IPS DF 4.7 (cell line): ENCODE measurements around the gene GPC6.

Source experiments
- DNase-seq: peaks from one replicate; pipeline ENCODE4 v3.0.0-alpha.2; 2013; ENCODE audit warnings: low spot score; ENCODE audit errors: extremely low read depth

GPC6 gene

DNA sequence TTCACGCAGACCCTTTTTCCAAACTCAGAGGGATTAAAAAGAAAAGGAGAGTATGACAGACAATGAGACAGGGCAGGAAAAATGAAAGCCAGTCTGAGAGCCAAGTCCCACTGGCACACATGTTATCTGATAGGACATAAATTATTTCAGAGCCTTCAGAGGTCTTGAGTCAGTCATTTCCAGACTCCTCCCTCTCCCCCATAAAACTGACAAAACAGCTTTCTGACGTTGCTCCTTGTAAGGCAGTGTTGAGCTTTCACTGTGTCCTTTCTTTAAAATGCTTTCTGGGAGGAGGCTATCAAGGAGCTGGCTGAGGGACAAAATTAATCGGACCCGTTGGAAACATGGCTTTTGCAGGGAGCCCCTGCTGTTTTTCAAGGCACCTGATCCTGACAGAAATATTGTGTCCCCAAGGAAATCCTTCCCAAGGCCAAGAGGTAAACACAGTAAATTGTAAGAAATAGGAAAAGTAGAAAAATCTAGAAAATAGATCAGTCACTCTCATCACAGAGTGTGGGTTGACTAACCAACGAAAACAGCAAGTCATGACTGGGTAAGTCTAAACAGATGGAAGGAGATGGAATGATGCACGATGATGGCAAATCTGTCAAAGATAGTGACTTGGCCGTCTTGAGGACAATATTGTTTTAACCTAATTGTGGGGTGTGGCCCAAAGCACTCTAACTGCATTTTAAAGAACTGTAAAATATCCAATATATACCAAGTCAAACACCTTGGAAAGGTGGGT lies 1163.2 kb downstream of the GPC6 start:
- no peak for DNase-seq

DNA sequence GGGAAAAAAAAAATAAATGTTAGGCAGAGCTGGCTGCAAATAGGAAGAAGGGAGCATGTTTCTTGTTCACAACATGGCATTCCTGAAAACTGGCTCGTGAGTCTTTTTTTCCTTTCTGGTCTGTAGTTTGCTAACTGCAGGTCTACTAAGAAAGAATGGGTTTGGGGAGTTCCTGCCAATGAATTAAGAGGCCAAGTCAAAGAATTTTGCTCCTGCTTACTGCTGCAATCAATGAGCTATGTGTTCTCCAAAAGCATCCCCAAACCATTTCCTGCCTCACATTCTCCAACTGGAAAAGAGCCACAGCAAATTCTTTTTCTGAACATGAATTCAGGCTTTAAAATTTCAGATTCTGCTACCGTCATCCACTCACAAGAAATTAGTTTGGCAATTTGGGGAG lies 1164.3 kb downstream of the GPC6 start:
- no peak for DNase-seq

DNA sequence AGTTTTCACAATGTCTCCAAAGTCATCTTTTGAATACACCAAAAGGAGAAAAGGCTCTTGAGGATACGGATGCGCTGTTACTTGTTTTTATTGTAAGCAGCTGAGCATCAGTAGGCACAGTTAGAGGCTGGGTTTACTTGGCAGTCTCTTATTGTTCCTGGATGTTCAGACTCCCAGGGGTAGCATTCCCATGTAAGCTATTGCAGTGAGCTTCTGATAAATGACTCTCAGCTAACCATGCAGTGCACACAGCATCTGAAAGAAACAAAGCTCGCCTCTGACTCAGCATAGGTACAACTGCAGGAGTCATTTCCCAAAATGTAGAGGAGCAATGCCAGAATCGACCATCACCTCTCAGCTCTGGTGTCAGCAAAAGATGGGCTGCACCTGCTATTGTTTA lies 1168.1 kb downstream of the GPC6 start:
- no peak for DNase-seq

DNA sequence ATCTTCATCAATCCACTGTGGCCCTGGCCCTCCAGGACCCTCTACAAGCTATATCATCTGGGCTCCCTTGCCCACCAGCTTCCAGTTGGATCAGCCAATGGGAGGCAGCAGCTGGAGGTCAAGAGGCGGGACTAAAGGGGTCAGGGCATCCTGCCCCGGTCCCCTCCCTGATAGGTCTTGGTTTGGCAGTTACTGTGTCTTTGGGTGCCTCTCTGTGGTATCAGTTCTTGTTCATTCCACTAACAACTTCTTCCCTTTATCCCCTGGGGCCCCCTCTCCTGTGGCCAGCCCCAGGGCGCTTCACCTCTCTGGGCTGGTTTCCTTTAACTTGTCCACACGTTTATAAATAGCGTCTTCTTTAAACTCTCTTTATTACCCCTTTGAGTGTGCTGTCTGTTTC lies 1169.3 kb downstream of the GPC6 start:
- DNase-seq = no peak

DNA sequence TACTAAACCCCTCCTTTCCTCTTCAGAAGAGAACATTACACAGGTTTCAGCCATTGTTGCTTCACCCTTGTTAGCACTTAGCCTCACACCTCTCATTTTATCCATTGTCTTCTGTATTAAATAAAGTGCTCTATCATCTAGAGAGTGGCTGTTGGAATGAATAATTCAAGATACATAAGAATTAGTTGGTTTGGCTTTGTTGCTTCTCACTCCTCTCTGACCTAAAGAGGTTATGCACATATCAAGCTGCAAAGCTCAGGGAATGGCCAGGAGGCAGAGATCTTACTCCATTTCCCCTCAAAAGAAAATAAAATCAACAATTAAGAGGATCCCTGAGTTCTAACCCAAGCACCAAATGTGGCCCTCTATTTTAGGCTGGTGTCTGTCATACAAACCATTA lies 1173.2 kb downstream of the GPC6 start:
- no peak for DNase-seq

DNA sequence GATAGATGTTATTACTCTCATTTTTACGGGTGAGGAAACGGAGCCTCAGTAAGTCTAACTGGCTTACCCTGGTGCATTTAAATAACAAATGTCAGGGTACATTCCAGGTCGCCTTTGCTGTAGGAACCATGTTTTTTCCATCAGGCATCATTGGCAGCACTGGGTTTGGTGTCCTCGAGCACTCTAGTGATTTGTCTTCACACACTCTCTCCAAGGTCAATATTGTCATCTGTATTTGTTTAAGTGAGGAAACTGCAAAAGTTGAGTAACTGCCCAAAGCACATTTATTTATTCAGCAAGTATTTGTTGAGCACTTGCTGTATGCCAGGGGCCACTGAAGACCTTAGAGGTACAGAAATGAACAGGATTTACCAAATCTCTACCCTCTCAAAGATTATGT lies 1174.3 kb downstream of the GPC6 start:
- no peak for DNase-seq

DNA sequence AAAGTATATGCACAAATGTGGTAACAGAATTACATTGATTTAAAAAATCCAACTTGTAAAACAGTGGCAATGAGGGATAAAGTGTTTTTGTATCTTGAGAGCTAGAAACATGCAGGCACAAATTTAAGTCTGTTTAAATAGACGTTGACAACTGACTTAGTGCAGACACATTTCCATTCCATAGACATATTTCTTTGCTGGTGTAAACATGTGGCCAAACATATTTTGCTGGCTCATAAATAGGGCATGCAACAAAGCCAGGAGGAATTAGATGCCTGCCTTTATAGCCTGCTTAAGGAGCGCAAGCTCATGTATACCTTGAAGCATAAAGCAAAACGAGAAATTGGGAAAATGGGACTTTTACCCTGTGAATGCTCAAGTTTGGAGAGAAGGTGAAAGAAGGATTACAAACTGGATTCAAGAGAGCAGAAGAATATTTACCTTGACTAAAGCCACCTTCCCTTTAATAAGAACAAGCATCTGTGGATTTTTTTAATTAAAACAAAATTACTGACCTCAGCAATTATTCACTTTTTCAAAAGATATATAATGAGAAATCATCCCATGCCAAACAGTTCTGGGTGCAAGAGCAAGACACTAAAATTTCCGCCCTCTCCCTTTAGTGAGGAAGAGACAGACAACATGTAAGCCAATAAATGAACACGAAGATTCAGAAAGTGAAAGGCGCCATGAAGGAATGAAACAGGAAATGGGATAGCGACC lies 1181.9 kb downstream of the GPC6 start:
- no peak for DNase-seq

DNA sequence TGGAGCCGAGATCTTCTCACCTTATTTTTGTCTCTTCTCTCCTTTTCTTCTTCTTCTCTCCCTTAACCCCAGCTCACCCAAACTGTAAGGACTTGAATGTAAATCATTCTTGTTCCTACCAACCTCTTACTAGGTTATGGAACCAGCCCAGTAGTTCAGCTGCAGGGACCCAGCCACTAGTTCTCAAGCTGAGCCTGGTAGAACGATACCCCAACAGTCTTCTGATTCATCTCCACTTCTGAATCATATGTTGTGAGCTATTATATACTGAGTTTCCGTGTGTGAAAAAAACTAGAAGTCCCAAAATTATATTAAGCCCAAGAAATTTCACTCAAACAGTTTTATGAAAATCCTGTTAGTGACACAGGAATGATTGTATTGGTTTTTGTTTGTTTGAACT lies 1185.1 kb downstream of the GPC6 start:
- no peak for DNase-seq

DNA sequence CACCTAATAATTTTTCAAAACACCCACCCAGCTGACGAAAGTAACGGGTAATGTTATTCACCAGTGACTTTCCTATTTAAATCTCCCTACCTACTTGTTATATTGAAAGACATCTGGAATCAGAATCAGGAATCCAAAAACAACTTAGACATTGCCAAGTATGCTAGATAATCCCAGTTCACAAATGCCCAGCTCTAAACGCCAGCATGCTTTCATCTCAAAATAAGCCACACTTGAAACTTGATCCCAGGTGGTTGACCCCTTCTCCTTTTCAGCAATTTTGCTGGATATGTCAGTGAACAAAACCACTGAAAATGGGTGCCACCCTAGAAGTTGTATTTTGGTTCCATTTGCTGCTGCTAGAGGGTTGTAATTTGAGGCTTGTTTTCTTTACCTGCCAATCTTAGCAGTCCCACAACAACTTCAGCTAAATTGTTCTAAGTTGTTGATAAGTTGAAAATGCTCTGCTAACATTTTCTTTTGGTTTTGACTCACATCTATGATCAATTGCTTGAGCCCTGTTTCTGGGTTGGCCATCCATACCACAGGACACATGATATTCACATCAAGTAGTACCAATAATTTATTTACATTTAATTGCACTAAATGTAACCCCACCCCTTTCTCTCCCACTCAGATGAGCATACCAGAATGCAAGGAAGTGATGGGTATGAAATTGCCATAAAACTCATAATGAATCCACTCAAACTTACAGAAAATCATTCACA lies 1186.4 kb downstream of the GPC6 start:
- no peak for DNase-seq

DNA sequence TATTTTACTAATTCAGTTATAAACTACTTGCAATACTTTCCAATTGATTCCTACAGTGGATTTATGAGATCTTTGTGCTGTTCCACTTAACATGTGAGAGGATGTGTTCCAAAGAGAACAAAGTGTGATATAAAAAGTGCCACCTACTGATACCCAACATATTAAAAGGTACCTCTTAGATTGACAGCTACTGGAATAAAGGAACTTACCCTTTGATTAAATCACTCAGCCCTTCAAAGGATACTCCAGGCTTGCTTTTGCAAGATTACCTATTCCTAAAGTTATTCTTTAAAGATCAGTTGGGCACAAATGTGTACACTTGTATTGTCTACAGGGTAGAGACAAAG lies 1187.0 kb downstream of the GPC6 start:
- no peak for DNase-seq

DNA sequence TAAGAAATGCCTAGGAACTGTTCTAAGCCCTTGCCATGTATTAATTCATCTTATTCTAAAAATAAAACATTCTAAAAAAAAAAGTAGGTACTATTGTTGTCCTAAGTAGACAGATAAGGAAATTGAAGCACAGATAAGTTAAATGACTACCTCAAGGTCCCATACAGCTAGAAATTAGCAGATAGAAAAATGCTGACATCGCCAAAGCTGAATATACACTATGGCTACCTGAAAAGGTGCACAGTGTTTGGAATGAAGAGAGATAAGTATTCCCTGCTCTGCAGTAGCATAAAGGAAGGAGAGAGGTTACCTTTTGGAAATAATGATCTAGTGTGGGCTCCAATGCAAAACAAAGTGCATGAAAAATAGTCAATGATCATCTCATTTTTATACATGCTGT lies 1187.5 kb downstream of the GPC6 start:
- DNase-seq = no peak

DNA sequence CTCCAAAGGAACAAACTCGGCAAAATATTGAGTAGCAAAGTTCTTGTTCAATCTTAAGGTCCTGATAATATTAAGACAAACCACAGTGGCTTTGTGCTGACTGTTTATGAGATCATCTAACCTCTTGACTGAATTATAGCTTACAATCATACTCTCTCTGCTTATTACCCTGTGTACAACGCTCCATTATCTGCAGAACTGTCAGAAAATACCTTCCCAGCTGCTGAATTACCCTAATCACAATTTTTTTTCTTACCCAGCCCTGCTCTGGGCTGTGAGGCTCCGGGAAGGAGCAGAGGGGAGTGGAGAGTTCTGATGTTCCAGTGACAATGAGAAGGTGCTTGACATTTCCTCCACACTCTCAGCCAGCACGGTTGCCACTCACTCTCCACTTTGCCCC lies 1188.1 kb downstream of the GPC6 start:
- no peak for DNase-seq

DNA sequence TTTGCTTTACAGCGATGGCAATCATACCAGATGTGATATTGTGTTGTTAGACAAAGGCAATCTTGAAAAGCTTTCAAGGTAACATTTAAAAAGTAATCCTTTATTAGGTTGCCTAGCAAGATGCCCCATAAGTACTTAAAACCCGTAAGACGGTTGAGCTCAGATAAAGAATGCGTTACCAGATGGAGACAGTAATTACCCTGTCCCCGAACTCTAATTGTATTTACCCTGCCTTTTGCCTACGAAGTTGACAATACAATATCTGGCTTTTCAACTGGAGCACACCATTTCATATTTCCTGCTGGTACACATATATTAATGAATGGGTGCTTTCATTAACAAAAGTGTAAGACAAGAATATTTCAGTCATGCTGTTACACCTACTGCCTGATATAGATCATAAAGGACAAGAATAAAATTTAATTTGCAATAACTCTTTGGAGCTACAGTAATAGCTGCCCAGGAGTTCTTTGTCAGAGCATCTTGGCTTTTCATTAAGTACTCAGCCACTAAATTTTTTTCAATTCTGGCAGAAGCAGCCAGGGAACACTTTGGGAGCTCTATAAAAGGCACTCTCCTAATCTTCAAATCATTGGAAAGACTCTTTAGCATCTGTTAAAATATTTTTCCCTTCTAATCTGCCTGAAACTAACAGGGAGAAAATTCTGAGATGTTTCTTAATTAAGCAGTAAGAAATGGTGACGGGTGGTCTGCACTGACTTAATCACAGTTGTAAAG lies 1189.1 kb downstream of the GPC6 start:
- DNase-seq = no peak

DNA sequence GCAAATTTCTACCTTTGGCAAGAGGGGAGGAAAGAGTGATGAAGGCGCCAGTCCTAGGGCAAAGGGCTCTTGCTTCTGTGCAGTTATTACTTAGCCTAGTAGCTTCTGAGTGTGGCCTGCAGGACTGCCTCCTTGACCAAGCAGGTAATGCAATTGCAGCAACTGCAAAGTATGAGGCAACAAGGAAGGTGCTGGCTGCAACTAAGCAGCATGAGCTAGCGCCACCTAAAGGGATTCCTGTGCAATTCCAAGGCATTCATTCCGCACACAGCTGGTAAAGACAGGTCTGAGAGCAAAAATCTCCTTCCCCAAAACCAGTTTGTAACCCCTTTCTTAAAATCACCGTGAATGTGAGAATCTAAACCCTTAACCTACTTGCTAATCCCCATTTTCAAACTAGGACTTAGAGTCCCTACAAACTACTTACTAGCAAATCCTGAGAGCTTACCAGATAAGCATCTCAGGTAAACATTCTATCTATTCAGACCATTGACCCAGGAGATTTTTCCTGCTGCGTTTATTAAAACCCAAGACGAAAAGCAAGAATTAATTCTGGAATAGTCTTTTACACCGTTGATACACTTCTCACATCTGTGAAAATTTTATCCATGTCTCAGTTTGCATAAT lies 1190.0 kb downstream of the GPC6 start:
- DNase-seq = peak; percentile 64

DNA sequence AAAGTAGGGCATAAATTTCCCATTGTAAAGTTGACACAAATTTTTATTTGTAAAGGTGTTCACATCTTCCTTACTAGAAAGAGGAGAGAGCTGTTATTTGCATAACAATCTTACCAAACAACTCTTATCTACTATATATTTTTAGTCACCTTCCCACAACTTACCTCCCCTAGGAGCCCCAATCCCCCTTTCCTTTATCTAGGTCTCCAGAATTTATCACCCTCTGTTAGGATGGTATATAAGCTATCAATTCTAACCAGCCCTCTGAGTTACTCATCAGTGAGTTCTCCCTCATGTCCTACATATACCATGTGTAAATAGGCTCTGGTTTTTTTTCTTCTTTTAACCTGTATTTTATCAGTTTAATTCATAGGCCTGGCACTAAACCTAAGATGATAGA lies 1190.7 kb downstream of the GPC6 start:
- no peak for DNase-seq

DNA sequence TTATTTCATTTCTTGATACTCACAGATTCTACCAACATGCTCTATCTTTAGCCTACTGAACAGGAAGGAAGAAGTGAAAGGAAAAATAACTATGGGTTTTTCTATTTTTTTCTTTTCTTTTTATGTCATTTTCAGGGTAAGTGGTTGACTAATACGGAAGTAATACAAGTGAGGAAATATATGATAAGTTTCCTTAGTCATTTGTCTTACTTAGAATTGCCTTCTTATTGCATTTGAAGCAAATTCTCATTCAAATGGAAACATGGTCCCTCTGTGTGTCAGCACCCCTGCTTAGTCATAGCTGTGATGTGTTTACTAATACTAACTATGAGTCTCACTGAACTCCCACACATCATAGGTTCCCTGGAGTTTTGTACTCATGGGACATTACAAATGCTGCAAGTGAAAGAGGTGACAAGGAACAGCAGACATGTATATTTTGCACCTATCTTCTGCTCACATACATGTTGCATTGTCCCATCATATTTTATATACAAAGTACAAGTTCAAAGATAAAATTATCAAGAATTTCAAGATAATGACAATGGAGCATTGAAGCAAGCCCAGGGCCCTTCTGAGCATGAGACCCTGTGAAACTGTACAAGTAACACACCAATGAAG lies 1192.8 kb downstream of the GPC6 start:
- no peak for DNase-seq

DNA sequence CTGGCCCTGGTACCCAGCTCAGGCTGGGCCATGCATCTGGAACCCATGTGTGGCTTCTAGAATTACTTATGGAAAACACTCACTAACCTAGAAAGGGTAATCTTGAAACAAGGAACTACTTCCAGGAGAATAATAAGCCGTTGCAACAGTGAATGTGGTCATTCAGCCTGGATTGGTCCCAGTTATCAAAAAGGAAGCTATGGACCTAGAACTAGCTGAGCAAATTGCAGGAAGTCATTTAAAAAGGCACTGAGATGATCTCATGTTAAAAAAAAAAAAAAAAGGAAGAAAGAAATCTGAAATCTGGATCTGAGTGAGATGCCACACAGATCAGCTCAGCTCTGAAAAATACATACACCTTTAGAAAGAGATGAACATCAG lies 1193.3 kb downstream of the GPC6 start:
- no peak for DNase-seq

DNA sequence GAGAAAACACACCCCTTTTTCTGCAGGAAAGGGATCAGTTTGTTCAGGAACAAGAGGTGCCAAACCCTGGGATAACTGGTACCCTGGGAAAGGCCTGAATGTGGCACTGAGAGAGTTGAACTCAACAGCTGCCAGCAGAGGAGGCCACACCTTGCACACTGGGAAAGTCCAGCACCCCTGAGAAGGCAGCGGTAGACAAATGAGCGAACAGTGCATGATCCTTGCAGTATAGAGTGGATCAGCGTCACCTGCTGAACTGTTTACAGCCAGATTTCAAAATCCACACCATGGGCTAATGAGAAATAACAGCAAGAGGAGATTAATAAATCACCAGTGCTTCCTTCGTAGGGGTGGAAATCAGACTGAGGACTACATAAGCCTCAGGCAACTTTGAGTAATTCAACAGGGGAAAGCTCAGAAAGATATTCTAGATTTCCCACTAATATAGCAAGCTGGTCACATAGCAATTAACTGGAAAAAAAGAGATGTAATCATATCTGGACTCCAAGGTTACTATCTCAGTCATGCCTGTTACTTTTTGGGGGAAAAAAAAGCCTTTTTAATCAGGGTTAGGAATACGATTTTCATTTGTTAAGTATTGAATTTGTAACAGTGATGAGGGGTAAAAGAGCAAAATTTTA lies 1200.8 kb downstream of the GPC6 start:
- no peak for DNase-seq

DNA sequence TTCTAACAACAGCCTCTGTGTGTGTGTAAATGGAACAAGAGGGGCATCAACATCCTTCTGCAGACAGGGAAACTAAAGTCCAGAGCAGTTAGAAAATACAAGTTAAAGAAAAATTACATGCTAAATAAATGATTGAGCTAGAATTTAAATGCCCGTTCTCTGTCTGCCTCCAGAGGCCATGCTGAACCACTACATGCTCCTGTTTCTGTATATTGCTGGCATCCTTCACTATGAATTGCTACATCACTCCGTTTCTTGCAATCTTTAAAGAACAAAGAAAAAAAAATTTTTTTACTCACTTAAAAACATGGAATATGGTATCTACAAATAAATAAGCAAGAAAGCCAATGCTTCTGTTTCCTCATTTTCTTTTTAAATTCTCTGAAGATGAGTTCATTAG lies 1205.0 kb downstream of the GPC6 start:
- DNase-seq = no peak

DNA sequence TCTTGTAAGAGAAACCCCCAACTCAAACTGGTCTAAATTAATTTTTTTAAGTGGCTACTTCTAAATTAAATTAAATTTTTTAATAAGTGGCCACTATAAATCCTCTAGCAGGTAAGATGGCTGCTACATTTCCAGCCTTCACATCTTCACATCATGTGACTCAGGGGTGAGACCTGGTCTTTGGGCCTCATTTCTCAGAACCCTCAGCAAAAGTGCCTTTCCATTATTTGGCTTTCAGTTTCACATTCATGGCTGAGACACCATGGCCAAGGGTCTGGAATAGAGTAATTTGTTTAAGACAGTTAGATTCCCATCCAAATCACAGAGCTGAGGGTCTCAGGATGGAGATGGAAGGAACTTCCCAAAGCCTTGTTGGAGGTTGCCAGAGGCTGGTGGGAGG lies 1205.4 kb downstream of the GPC6 start:
- DNase-seq = no peak
